ENCODE measurements around the gene RC3H2.

RC3H2 gene

DNA sequence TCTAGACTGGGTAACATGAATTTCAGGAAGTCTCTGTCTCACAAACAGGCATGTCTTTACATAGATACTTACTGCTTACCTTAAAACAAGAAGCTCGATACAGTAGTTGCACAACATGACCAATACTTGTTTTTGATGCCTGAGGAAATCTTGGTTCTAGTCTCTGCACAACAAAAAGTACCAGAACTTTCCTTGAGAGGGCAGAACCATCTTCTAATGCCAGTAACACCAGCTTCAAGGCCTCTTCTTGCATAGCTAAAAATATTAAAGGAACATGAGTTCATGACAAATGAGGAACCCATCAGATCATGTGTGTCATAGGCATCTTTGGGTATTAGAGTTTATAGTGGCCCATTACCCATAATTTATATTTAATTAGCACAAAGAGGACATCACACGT lies 22.0 kb downstream of the RC3H2 start:
- Histone ChIP-seq H3K9me3 (ENCODE audit: control insufficient read depth, insufficient read depth, low read depth, low read length) (no peaks in the 10 kb centered on the region), H3K4me1 (ENCODE audit: control insufficient read depth, insufficient read depth, low read length) (no peaks in the 10 kb centered on the region), H3K27ac (ENCODE audit: extremely low read depth, low read depth, low read length) (no peak overlapping the region), H3K36me3 (ENCODE audit: control insufficient read depth in 2 of 2, insufficient read depth in 1 of 2, low read length in 2 of 2) (peaks cover 47 to 73% of the 10 kb centered on the region in 2 experiments), H3K4me3 (ENCODE audit: low read depth, low read length) (no peak overlapping the region)
- ChIA-PET POLR2A (no interaction called here), CTCF (interaction anchor here (0.6 to 1.4 kb wide), 3 partner anchors 8 to 467 kb away, joined by 3 read pairs; no protein-coding TSS in a partner anchor)
- TF ChIP-seq ZFHX2 (tag by site-specific recombination; conservative IDR thresholded peaks at IDR 0.05) (no peak), SP7 (tag by site-specific recombination; IDR thresholded peaks at IDR 0.05) (no peak), ZNF776 (tag by site-specific recombination; IDR thresholded peaks at IDR 0.05; ENCODE audit: borderline replicate concordance) (no peak), ZNF747 (tag by site-specific recombination; IDR thresholded peaks at IDR 0.05) (no peak), ZNF133 (tag by site-specific recombination; IDR thresholded peaks at IDR 0.05) (no peak), ZNF677 (tag by site-specific recombination; IDR thresholded peaks at IDR 0.05) (no peak), SALL2 (tag by site-specific recombination; IDR thresholded peaks at IDR 0.05; ENCODE audit: borderline replicate concordance) (no peak), IKZF3 (tag by site-specific recombination; IDR thresholded peaks at IDR 0.05) (no peak)
- TF ChIP-seq, protein P1, sequence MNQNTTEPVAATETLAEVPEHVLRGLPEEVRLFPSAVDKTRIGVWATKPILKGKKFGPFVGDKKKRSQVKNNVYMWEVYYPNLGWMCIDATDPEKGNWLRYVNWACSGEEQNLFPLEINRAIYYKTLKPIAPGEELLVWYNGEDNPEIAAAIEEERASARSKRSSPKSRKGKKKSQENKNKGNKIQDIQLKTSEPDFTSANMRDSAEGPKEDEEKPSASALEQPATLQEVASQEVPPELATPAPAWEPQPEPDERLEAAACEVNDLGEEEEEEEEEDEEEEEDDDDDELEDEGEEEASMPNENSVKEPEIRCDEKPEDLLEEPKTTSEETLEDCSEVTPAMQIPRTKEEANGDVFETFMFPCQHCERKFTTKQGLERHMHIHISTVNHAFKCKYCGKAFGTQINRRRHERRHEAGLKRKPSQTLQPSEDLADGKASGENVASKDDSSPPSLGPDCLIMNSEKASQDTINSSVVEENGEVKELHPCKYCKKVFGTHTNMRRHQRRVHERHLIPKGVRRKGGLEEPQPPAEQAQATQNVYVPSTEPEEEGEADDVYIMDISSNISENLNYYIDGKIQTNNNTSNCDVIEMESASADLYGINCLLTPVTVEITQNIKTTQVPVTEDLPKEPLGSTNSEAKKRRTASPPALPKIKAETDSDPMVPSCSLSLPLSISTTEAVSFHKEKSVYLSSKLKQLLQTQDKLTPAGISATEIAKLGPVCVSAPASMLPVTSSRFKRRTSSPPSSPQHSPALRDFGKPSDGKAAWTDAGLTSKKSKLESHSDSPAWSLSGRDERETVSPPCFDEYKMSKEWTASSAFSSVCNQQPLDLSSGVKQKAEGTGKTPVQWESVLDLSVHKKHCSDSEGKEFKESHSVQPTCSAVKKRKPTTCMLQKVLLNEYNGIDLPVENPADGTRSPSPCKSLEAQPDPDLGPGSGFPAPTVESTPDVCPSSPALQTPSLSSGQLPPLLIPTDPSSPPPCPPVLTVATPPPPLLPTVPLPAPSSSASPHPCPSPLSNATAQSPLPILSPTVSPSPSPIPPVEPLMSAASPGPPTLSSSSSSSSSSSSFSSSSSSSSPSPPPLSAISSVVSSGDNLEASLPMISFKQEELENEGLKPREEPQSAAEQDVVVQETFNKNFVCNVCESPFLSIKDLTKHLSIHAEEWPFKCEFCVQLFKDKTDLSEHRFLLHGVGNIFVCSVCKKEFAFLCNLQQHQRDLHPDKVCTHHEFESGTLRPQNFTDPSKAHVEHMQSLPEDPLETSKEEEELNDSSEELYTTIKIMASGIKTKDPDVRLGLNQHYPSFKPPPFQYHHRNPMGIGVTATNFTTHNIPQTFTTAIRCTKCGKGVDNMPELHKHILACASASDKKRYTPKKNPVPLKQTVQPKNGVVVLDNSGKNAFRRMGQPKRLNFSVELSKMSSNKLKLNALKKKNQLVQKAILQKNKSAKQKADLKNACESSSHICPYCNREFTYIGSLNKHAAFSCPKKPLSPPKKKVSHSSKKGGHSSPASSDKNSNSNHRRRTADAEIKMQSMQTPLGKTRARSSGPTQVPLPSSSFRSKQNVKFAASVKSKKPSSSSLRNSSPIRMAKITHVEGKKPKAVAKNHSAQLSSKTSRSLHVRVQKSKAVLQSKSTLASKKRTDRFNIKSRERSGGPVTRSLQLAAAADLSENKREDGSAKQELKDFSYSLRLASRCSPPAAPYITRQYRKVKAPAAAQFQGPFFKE (tag by site-specific recombination; IDR thresholded peaks at IDR 0.05; ENCODE audit: borderline replicate concordance): no peak

DNA sequence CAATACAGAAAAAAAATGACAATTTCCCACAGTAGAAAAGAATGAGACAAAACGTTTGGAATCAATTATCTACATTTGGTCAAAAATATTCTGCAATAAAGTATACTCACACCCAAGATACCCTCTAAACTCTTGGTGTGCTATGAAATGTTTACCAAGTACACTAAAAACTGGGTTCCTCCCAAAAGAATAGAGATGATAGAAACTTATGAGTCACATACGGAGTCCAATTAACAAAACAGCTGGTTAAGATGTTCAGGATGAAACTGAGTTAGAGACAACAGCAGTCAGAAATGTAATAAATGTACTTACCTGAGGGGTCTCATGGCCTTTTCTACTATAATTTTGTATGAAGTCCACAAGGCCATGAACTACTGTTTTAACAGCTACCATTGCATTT lies 25.7 kb downstream of the RC3H2 start:
- peaks cover 54 to 88% of the 10 kb centered on the region in 2 experiments for H3K36me3 ChIP-seq (ENCODE audit: control insufficient read depth in 2 of 2, insufficient read depth in 1 of 2, low read length in 2 of 2)
- POLR2A ChIA-PET: no interaction called here
- no peaks in the 10 kb centered on the region for H3K9me3 ChIP-seq (ENCODE audit: control insufficient read depth, insufficient read depth, low read depth, low read length)
- H3K4me1 ChIP-seq (ENCODE audit: control insufficient read depth, insufficient read depth, low read length): no peaks in the 10 kb centered on the region
- CTCF ChIA-PET: interaction anchor here (0.6 kb wide), 1 partner anchor 373 kb away, joined by 3 read pairs; no protein-coding TSS in a partner anchor
- no peak overlapping the region for H3K27ac ChIP-seq (ENCODE audit: extremely low read depth, low read depth, low read length)
- H3K4me3 ChIP-seq (ENCODE audit: low read depth, low read length): no peak overlapping the region
- no peak for TF ChIP-seq PRDM10 (tag by site-specific recombination; IDR thresholded peaks at IDR 0.05)
- no peak for TF ChIP-seq HIC1 (tag by site-specific recombination; IDR thresholded peaks at IDR 0.05)
- TF ChIP-seq ZNF335 (tag by site-specific recombination; conservative IDR thresholded peaks at IDR 0.05): no peak
- no peak for TF ChIP-seq ZNF114 (tag by site-specific recombination; IDR thresholded peaks at IDR 0.05)
- TF ChIP-seq ZNF37A (tag by site-specific recombination; IDR thresholded peaks at IDR 0.05): no peak
- TF ChIP-seq ZNF132 (tag by site-specific recombination; IDR thresholded peaks at IDR 0.05; ENCODE audit: borderline replicate concordance): no peak
- TF ChIP-seq ZNF549 (tag by site-specific recombination; IDR thresholded peaks at IDR 0.05): no peak
- no peak for TF ChIP-seq ZNF639 (tag by site-specific recombination; IDR thresholded peaks at IDR 0.05)
- TF ChIP-seq ZNF48 (tag by site-specific recombination; IDR thresholded peaks at IDR 0.05): no peak
- no peak for TF ChIP-seq SALL2 (tag by site-specific recombination; IDR thresholded peaks at IDR 0.05; ENCODE audit: borderline replicate concordance)
- no peak for TF ChIP-seq HOXD13 (CRISPR knock-in tag; IDR thresholded peaks at IDR 0.05; ENCODE audit: borderline replicate concordance)
- no peak for TF ChIP-seq GLI2 (tag by site-specific recombination; IDR thresholded peaks at IDR 0.05; ENCODE audit: borderline replicate concordance, low read depth)
- no peak for TF ChIP-seq ZFP37 (tag by site-specific recombination; IDR thresholded peaks at IDR 0.05)
- no peak for TF ChIP-seq ZBTB21 (tag by site-specific recombination; IDR thresholded peaks at IDR 0.05)
- TF ChIP-seq ZNF558 (tag by site-specific recombination; IDR thresholded peaks at IDR 0.05): no peak
- no peak for TF ChIP-seq ZFHX2 (tag by site-specific recombination; conservative IDR thresholded peaks at IDR 0.05)
